GM23338 (cell line): ENCODE measurements around the gene AGAP1.

Source experiments
- CTCF ChIP-seq, 2 experiments: fragments of 200-600 bp in 1 of 2; sonication (generic) in 1 of 2; conservative IDR thresholded peaks; 2 replicates each; pipeline versions ENCODE4 v1.5.1 to v1.6.1; 2016 to 2017; ENCODE audit warnings: antibody characterized with exemption in 2 of 2, low read depth in 2 of 2, mild to moderate bottlenecking in 2 of 2, moderate library complexity in 1 of 2
- NANOG ChIP-seq: IDR thresholded peaks from 2 replicates; pipeline ENCODE4 v1.6.1; 2016; ENCODE audit warnings: antibody characterized with exemption, borderline replicate concordance
- POLR2AphosphoS5 ChIP-seq: IDR thresholded peaks from 2 replicates; pipeline ENCODE4 v1.6.1; 2016; ENCODE audit warnings: antibody characterized with exemption, low read depth

- TF ChIP-seq CTCF (conservative IDR thresholded peaks at IDR 0.05; ENCODE audit: low read depth in 2 of 2) = no peak
- TF ChIP-seq NANOG = no peak
- TF ChIP-seq POLR2AphosphoS5 = no peak
These were observed 494.6 kb downstream of the AGAP1 start for GRCh38 chr2:235988271-235989015.
